IMR-90 (cell line): Measurements from ENCODE around the gene GLYATL1. TPM values are rescaled to one million over a fixed set of nuclear protein-coding genes. Genes with fewer than 3 reads are reported as not detected.

Source experiments
- ATAC-seq: fragments of 200-7000 bp; cut with Tn5 transposase; 2 replicates; pipeline ENCODE4 v1.9.1; 2020; ENCODE audit warnings: low read depth, mild to moderate bottlenecking, moderate library complexity
- BruUV-seq: library from RNA; stranded (reverse); fragments of 400-500 nt; replicated peaks from 2 replicates; lab custom pipeline; 2021; lab: Mats Ljungman, UMichigan
- CTCF ChIA-PET: fragments of 300-600 bp; formaldehyde crosslinking; extraction: SDS; loops from one replicate; lab custom pipeline; 2021; ENCODE audit warnings: antibody characterized with exemption; lab: Yijun Ruan, JAX
- POLR2A ChIA-PET: fragments of 300-600 bp; sonication (Branson Sonifier 250); formaldehyde crosslinking; loops from one replicate; lab custom pipeline; 2022; ENCODE audit warnings: antibody characterized with exemption; ENCODE audit not compliant: unreplicated experiment; lab: Charles Lee
- DNase-seq: peaks from one replicate; pipeline ENCODE4 v3.0.0; 2013
- H2AFZ ChIP-seq: replicated peaks from 2 replicates; pipeline ENCODE3; 2013; ENCODE audit warnings: low read length, mild to moderate bottlenecking; ENCODE audit not compliant: poor library complexity
- H2AK5ac ChIP-seq: 2 replicates; pipeline ENCODE4 v1.6.1; 2013; ENCODE audit warnings: low read depth, low read length, inconsistent platforms
- H2AK9ac ChIP-seq: replicated peaks from 2 replicates; pipeline ENCODE3; 2013; ENCODE audit warnings: mild to moderate bottlenecking, low read depth, low read length, moderate library complexity; ENCODE audit not compliant: poor library complexity
- H2BK120ac ChIP-seq: 2 replicates; pipeline ENCODE4 v1.6.1; 2013; ENCODE audit warnings: low read depth, low read length, inconsistent platforms
- H2BK15ac ChIP-seq: 3 replicates; pipeline ENCODE4 v1.6.1; 2013; ENCODE audit warnings: low read depth, low read length, inconsistent platforms
- H2BK20ac ChIP-seq: 2 replicates; pipeline ENCODE4 v1.6.1; 2013; ENCODE audit warnings: low read depth, mild to moderate bottlenecking, inconsistent platforms, low read length, moderate library complexity
- H2BK5ac ChIP-seq: 2 replicates; pipeline ENCODE4 v1.6.1; 2013; ENCODE audit warnings: mild to moderate bottlenecking, low read depth, low read length, inconsistent platforms; ENCODE audit not compliant: poor library complexity, severe bottlenecking
- H3K14ac ChIP-seq: replicated peaks from 2 replicates; pipeline ENCODE4 v1.6.1; 2013; ENCODE audit warnings: low read depth, low read length, inconsistent platforms
- H3K18ac ChIP-seq: 2 replicates; pipeline ENCODE4 v1.6.1; 2013; ENCODE audit warnings: low read depth, low read length, control low read depth
- H3K23ac ChIP-seq: 2 replicates; pipeline ENCODE4 v1.6.1; 2013; ENCODE audit warnings: low read depth, low read length, inconsistent platforms
- H3K27ac ChIP-seq: 2 replicates; pipeline ENCODE4 v1.5.1; 2013; ENCODE audit warnings: mild to moderate bottlenecking, control low read depth, low read length; ENCODE audit not compliant: insufficient read depth
- H3K27me3 ChIP-seq: 2 replicates; pipeline ENCODE4 v1.6.1; 2013; ENCODE audit warnings: low read length; ENCODE audit not compliant: control insufficient read depth, insufficient read depth
- H3K36me3 ChIP-seq: 2 replicates; pipeline ENCODE4 v1.6.1; 2013; ENCODE audit warnings: low read length, mixed read lengths; ENCODE audit not compliant: control insufficient read depth, insufficient read depth
- H3K4ac ChIP-seq: 2 replicates; pipeline ENCODE4 v1.6.1; 2013; ENCODE audit warnings: low read depth, low read length, inconsistent platforms
- H3K4me1 ChIP-seq: 2 replicates; pipeline ENCODE4 v1.6.1; 2013; ENCODE audit warnings: low read length, mixed read lengths; ENCODE audit not compliant: control insufficient read depth, insufficient read depth
- H3K4me2 ChIP-seq: 2 replicates; pipeline ENCODE4 v1.6.1; 2013; ENCODE audit warnings: low read depth, mild to moderate bottlenecking, control low read depth, low read length, moderate library complexity
- H3K4me3 ChIP-seq: 2 replicates; pipeline ENCODE4 v1.5.1; 2013; ENCODE audit warnings: low read depth, mild to moderate bottlenecking, control low read depth, low read length, moderate library complexity; ENCODE audit not compliant: insufficient read depth
- H3K56ac ChIP-seq: 2 replicates; pipeline ENCODE4 v1.6.1; 2013; ENCODE audit warnings: low read length, inconsistent platforms; ENCODE audit not compliant: insufficient read depth; ENCODE audit errors: extremely low read depth
- H3K79me1 ChIP-seq, 2 experiments: 2 replicates each; pipeline ENCODE4 v1.6.1; 2013; ENCODE audit warnings: low read length in 2 of 2, inconsistent platforms in 1 of 2, low read depth in 1 of 2
- H3K9ac ChIP-seq: 2 replicates; pipeline ENCODE4 v1.6.1; 2013; ENCODE audit warnings: low read depth, low read length, control low read depth
- H3K9me1 ChIP-seq: 2 replicates; pipeline ENCODE4 v1.6.1; 2013; ENCODE audit warnings: low read length, inconsistent platforms; ENCODE audit not compliant: insufficient read depth
- H3K9me3 ChIP-seq: 2 replicates; pipeline ENCODE4 v1.6.1; 2013; ENCODE audit warnings: low read length; ENCODE audit not compliant: control insufficient read depth, insufficient read depth
- H4K20me1 ChIP-seq: 2 replicates; pipeline ENCODE4 v1.6.1; 2013; ENCODE audit warnings: low read length, inconsistent platforms; ENCODE audit not compliant: insufficient read depth
- H4K5ac ChIP-seq: 2 replicates; pipeline ENCODE4 v1.6.1; 2013; ENCODE audit warnings: mild to moderate bottlenecking, low read depth, low read length, control low read depth
- H4K8ac ChIP-seq, 2 experiments: 2 replicates each; pipeline ENCODE4 v1.6.1; 2013; ENCODE audit warnings: low read depth in 2 of 2, low read length in 2 of 2, control low read depth in 1 of 2, inconsistent platforms in 1 of 2
- H4K91ac ChIP-seq: 2 replicates; pipeline ENCODE4 v1.6.1; 2013; ENCODE audit warnings: low read depth, low read length, inconsistent platforms; ENCODE audit not compliant: insufficient read depth
- MXI1 ChIP-seq: IDR thresholded peaks from 2 replicates; pipeline ENCODE4 v1.6.1; 2012; ENCODE audit warnings: low read depth, mild to moderate bottlenecking, low read length, moderate library complexity, borderline replicate concordance
- NFE2L2 ChIP-seq: fragments of 150-350 bp; IDR thresholded peaks from 2 replicates; pipeline ENCODE4 v1.6.1; 2016; ENCODE audit warnings: low read depth, mild to moderate bottlenecking, low read length
- RCOR1 ChIP-seq: IDR thresholded peaks from 2 replicates; pipeline ENCODE4 v1.6.1; 2012; ENCODE audit warnings: mild to moderate bottlenecking, low read length, improper control_type of control experiment; ENCODE audit not compliant: insufficient replicate concordance
- WGBS, 2 experiments: methylation state at CpG; one replicate each; pipeline versions ENCODE4 v1.1.5 to v1.1.7; 2013; ENCODE audit warnings: missing lambda C conversion rate in 2 of 2; ENCODE audit not compliant: insufficient read length in 1 of 2; ENCODE audit errors: extremely low coverage in 2 of 2; 5-methylcytosine and 5-hydroxymethylcytosine counted together
- dilution Hi-C: fragments of 300-500 bp; cut with HindIII; formaldehyde crosslinking; loops from one replicate; pipeline ENCODE4 v1.14.3; 2018; ENCODE audit warnings: low sequenced_read_pairs; ENCODE audit not compliant: unreplicated experiment
- in situ Hi-C: fragments of 300-500 bp; cut with MboI; formaldehyde crosslinking; loops from 3 replicates; pipeline ENCODE4 v1.14.3; 2019; ENCODE audit warnings: low sequenced_read_pairs, inconsistent platforms, mixed read lengths
- intact Hi-C: fragments of 100-400 bp; cut with micrococcal nuclease; formaldehyde crosslinking; loops from 2 replicates; pipeline ENCODE4 v1.10.0; 2022
- polyA plus RNA-seq, 3 experiments: library from polyadenylated mRNA; depleted of rRNA; stranded (reverse); fragments of >200 nt; gene quantifications; 2 replicates each; pipeline ENCODE4 v1.2.3, GENCODE V29; 2012; ENCODE audit warnings: low replicate concordance in 1 of 3
- total RNA-seq: library from RNA; depleted of rRNA; stranded (reverse); fragments of >200 nt; gene quantifications from 2 replicates; pipeline ENCODE4 v1.2.3, GENCODE V29; 2012
- TF ChIP-seq, protein P1 (sequence below): fragments of 150-350 bp; IDR thresholded peaks from 2 replicates; pipeline ENCODE4 v1.6.1; 2016; ENCODE audit warnings: low read depth, mild to moderate bottlenecking, low read length, moderate library complexity, borderline replicate concordance

GLYATL1 gene
- total and polyA plus RNA-seq, 2 of the 4 experiments (the other 2 are of a cell fraction), result 0.54 to 0.58 TPM

DNA sequence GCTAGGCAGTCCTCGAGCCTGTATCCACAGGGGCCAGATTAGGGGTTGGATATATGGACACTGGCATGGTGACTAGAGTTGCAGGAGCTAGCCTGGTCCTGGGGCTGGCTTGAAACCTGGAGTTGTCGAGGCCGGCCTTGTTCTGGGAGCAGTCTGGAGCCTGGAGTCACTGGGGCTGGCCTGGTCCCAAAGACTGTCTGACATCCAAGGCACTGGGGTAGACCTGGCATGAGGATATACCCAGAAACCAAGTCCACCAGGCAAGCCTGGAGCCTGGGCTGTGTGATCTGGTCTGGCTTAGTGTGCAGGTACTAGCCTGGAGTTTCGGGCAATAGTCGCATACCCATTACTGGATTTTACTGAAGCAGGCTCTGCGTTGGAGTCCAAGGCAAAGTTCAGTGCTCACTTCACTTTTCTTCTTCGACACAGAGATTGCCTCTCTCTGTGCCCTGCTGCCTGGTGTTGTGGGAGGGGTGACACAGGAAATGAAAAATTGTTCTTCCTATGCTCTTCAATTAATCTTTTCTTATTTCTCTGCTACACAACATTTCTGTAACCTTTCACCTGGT lies 4.3 kb upstream of the GLYATL1 start:
- no peak overlapping the region for H4K91ac ChIP-seq
- H2AFZ ChIP-seq, result no peak overlapping the region
- no peak for TF ChIP-seq MXI1
- no peak for TF ChIP-seq NFE2L2
- no peak for TF ChIP-seq RCOR1
- TF ChIP-seq, protein P1, sequence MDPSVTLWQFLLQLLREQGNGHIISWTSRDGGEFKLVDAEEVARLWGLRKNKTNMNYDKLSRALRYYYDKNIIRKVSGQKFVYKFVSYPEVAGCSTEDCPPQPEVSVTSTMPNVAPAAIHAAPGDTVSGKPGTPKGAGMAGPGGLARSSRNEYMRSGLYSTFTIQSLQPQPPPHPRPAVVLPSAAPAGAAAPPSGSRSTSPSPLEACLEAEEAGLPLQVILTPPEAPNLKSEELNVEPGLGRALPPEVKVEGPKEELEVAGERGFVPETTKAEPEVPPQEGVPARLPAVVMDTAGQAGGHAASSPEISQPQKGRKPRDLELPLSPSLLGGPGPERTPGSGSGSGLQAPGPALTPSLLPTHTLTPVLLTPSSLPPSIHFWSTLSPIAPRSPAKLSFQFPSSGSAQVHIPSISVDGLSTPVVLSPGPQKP, result no peak
- no peak overlapping the region for H2BK120ac ChIP-seq
- H3K14ac ChIP-seq, result no peak overlapping the region
- H2AK9ac ChIP-seq, result no peak overlapping the region
- no peak overlapping the region for H4K5ac ChIP-seq
- POLR2A ChIA-PET, result no interaction called here
- H3K23ac ChIP-seq, result no peak overlapping the region
- 62% methylated on average over 3 of the region's 7 CpGs; no CpG with 5 or more reads in 1 of the 2 experiments for WGBS, 2 experiments
- no TSS peak for BruUV-seq
- H3K79me1 ChIP-seq, result no peaks in the 10 kb centered on the region
- H4K20me1 ChIP-seq, result no peaks in the 10 kb centered on the region
- no peak overlapping the region for H3K56ac ChIP-seq
- H3K18ac ChIP-seq, result no peak overlapping the region
- H2BK20ac ChIP-seq, result no peak overlapping the region
- DNase-seq, result no peak
- in situ Hi-C loops, result no loop called here
- no peaks in the 10 kb centered on the region for H3K4me1 ChIP-seq
- no peak overlapping the region for H4K8ac ChIP-seq
- no peaks in the 10 kb centered on the region for H3K27me3 ChIP-seq
- H3K9me3 ChIP-seq, result no peaks in the 10 kb centered on the region
- no peak overlapping the region for H2BK5ac ChIP-seq
- intact Hi-C loops, result no loop called here
- no peaks in the 10 kb centered on the region for H3K36me3 ChIP-seq
- CTCF ChIA-PET, result no interaction called here
- no peak overlapping the region for H3K9ac ChIP-seq
- dilution Hi-C loops, result no loop called here
- H3K4me3 ChIP-seq, result no peak overlapping the region
- H2BK15ac ChIP-seq, result no peak overlapping the region
- H3K4ac ChIP-seq, result no peak overlapping the region
- no peak overlapping the region for H2AK5ac ChIP-seq
- no peak overlapping the region for H3K4me2 ChIP-seq
- H3K9me1 ChIP-seq, result no peaks in the 10 kb centered on the region
- no peak for ATAC-seq
- no peak overlapping the region for H3K27ac ChIP-seq
